HG03280 (cell line): ENCODE data around the gene LIMS1.
"Not testable (repeated sequence)": the region's sequence is repeated elsewhere in the genome, so short reads cannot be mapped to it uniquely, and the experiment has no call there.

Experiments
- ATAC-seq: cut with Tn5 transposase; IDR thresholded peaks from one replicate; pipeline ENCODE4 v1.9.1; 2021; ENCODE audit warnings: mild to moderate bottlenecking, moderate library complexity; ENCODE audit not compliant: unreplicated experiment

The LIMS1 gene

GRCh38 chr2:108585436-108585835, 51.2 kb downstream of the LIMS1 start:
- no peak for ATAC-seq

GRCh38 chr2:108586116-108586515, 51.8 kb downstream of the LIMS1 start:
- ATAC-seq, result no peak

DNA sequence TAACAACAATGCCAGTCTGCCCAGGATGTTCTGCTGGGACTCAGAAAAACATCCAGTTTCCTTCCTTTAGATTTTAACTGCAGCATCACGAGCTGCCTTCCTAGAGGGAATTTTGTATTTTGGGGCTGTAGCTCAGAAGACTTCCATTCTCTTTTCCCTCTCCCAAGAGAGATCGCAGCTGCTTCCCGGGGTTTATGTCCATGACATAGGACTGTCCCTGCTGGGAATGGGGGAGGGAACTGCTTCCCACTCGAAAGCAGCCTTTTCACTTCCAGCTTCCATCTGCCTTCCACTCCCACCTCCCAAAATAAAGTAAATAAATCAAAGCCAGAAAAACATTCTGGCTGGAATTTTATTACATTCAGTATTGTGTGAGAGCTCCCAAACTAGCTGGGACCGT, 52.4 kb downstream of the LIMS1 start:
- no peak for ATAC-seq

DNA sequence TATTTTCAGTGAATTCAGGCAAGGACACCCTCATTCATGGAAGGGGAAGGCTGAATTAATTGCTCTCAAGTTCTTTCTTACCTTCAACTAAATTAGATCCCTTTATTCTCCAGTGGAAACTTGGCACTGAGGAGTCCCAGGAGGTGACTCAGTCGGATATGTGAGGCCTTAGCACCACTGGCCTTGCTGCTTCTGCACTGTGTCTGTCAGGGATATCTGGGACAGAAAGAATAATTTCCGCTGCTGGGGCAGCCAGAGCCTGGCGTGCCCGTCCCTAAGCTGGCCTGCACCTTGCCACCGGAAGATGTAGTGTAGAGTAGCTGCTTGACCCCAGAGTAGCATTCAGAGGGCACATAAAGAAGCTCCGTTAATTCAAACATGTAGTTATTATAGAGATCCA, 53.4 kb downstream of the LIMS1 start:
- ATAC-seq, result no peak

DNA sequence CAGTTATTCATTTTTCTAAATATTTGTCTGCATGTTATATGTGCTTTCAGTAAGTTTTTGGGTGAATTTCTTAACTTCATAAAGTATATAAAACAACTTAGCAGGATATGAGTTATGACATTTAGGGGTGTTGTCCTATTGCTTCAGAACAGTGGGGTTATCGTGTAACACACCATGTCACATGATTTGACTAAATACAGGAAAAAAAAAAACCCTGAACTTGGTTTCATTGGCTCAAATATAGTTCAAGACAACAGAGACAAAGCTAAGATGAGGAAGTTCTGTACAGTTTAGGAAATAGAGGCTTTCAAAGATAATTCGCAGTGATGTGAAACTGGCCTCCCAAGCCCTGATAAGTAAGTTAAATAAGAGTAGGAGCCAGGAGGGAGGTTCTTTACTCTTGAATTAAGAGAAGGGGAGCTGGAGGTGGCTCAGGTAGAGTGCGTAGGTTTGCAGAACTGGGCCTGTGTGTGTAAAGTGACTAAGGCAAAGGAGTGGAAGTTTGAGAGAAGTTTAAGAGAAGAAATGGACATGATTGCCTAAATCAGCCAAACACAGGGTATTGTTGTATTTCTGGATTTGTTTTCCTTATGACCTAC, 53.9 kb downstream of the LIMS1 start:
- ATAC-seq, result no peak

- ATAC-seq, result no peak
Observed at GRCh38 chr2:108589372-108589771, 55.1 kb downstream of the LIMS1 start.

GRCh38 chr2:108589781-108590180, 55.5 kb downstream of the LIMS1 start:
- ATAC-seq, result no peak

GRCh38 chr2:108591163-108591562, 56.9 kb downstream of the LIMS1 start:
- ATAC-seq, result no peak

DNA sequence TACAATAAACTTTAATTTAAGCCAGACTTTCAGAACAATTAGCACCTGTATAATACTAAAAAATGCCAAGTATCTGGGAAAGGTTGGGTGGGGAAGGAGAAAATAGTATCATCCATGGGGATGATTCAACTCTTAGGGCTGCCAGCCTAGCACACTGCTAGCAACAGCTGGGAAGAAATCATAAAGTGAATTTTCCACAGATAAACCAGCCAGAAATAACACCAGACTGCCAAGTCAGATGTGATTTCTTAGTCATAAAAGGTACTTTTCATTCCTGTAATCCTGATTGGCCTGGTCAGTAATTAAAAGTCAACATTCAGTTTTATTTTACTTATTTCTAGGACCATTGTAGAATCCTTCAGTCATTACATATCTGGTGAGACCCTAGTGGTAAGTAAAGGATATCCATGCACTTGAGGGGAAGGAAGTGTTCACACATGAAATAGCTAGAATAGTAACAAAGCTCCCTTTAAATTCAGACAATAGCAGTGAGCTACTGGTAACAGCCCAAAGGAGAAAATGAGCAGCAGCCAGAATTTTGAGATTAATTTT, 59.4 kb downstream of the LIMS1 start:
- ATAC-seq, result peak; percentile 5

DNA sequence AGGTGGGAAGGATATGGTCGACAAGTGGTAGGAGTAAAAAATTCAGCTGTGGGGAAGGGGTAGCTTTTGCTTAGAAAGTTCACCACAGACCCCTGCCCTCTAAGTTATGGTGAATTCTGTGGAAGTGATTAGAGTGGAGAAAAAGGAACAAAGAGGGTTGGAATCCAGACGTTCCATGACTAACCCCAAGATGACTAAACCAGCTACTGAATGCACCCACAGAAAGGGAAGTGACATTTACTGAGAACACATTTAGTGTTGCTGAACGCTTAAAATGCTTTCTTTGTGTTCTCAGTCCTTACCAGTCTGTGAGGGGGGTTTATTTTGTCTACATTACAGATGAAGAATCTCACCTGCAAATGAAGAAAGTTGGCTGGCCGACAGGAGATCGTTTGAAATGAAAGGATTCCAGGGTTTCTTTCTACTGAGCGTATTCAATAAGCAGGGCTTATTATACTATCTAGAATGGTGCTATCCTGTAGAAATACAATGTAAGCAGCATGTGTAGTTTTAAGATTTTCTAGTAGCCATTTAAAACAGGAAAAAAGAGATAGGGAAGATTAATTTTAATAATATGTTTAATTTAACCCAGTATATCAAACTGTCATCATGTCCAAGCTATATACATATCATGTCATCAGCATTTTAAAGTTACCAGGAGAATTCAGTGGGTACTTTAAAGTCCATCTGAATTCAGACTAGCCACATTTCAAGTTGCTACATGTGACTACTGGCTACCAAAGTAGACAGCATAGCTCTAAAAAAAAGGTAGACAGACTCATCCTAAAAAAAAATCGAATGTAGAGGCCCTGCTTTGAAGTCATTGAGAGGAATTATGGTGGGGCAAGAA, 60.1 kb downstream of the LIMS1 start:
- peak; percentile 95 for ATAC-seq

GRCh38 chr2:108594982-108595464, 60.8 kb downstream of the LIMS1 start:
- ATAC-seq, result peak; percentile 49

DNA sequence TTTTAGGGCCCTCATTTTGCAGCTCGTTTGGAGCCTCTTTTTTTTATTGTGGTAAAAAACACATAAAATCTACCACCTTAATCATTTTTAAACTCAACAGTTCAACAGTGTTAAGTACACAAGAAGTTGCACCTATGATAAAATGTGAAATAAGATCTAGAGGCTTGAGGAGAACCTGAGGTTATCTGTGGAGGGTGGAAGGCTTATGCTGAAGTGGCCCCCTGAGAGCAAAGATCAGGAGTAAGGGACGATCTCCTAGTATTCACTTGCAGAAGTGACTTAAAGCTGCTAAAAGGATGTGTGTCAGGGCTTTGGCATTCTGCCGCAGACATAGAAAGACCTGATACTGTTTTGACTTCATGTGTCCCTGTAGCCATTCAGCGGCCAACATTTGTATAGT, 61.5 kb downstream of the LIMS1 start:
- not testable (repeated sequence) for ATAC-seq

GRCh38 chr2:108597105-108597744, 63.0 kb downstream of the LIMS1 start:
- ATAC-seq, result not testable (repeated sequence)

- ATAC-seq, result not testable (repeated sequence)
Observed at GRCh38 chr2:108601199-108601598, 66.9 kb downstream of the LIMS1 start.

DNA sequence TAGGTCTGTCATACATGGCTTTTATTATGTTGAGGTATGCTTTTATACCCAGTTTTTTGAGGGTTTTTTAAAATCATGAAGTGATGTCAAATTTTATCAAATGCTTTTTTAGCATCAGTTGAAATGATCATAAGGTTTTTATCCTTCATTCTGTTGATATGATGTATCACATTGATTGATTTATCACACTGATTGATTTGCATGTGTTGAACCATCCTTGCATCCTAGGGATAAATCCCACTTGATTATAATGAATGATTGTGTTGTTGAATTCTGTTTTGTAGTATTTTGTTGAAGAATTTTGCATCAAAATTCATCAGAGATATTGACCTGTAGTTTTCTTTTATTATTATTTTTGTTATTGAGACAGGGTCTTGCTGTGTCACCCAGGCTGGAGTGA, 68.2 kb downstream of the LIMS1 start:
- no peak for ATAC-seq

DNA sequence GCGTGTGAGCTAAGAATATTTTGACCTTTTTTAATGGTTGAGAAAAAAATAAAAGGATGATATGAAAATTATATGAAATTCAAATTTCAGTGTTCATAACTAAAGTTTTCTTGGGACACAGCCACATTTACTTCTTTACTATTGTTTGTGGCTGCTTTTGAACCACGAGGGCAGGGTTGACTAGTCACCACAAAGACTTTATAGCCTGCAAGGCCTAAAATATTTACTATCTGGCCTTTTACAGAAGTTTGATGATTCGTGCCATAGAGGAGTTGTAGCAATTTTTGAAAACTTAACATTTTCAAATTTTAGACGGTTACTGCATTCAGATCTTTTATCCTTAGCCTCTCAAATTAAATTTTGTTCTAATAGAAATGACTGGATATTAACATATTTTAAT, 69.9 kb downstream of the LIMS1 start:
- ATAC-seq, result no peak

DNA sequence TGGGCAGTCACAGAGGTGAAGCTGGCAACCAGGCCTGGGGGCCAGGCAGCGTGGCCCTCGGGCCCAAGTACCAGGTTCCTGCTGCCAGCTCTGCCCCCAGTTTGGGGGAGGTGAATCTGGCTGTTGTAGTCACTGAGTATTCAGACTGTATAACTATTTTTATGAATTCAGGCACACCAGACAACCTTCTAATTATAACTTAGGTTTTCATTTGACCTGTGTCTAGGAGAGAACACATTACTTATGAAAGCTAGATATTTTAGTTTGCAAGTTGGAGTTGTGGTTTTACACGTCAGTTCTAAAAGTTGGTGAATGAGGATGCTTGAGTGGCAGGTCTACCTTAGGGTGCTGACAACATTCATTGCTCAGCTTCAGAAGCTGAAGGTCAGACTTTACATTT, 71.7 kb downstream of the LIMS1 start:
- ATAC-seq, result peak; percentile 43

- ATAC-seq, result no peak
Observed at GRCh38 chr2:108607706-108608301, 73.5 kb downstream of the LIMS1 start.

- no peak for ATAC-seq
Observed at GRCh38 chr2:108611021-108611420, 76.8 kb downstream of the LIMS1 start.

- ATAC-seq, result peak; percentile 78
Observed at GRCh38 chr2:108612153-108612513, 77.9 kb downstream of the LIMS1 start.

GRCh38 chr2:108612514-108613183, 78.4 kb downstream of the LIMS1 start:
- peak; percentile 74 for ATAC-seq
